ENCODE results near the gene KRT82.

Gene KRT82

DNA sequence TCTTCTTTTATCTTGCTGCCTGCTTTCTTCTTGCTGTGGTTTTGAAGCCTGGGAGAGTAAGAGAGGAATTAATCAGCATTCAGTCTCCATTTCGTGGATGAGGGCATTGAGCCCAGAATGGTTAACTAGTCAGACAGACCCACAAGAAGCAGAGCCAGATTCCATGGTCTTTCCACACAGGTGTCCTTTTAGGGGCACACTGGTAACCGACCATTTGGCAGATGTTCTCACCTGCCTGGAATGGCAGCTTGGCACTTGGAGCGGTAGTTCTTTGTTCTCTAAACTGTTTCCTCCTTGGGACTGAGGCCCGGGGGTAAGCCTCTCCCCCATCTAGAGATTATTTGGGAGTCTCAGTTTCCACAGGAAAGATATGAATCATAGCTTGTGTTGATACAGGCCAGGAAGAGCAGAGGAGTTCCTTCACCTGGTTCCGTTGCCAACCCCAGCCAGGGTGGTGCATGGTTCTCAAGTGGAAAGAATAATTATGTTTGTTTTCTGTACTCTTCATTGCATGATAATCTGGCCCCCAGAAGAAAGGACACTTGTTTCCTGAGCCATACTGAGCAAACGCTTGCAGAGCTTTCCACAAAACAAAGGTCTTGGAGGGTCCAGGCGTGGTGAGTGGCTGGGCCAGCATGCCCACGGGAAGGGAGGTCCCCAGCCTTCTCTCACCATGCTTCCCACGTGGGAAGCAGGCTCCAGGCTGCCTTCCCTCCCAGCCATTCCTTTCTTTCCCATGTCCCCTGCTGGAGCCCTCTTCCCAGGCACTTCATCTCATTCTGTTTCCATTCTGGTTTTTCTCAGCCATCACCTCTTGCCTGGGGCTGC is 30.1 kb upstream of the KRT82 start:
- DNase-seq (ENCODE audit: low read depth in 1 of 2, low spot score in 1 of 2): no peak

DNA sequence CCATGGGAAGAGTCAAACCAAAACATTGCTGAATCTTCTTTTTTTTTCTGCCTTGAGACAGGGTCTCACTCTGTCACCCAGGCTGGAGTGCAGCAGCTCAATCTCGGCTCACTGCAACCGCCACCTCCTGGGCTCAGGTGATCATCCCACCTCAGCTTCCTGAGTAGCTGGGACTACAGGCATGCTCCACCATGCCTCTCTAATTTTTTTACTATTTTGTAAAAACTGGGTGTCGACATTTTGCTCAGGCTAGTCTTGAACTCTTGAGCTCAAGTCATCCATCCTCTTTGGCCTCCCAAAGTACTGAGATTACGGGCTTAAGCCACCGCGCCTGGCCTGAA is 29.5 kb upstream of the KRT82 start:
- no peak for DNase-seq (ENCODE audit: low read depth in 1 of 2, low spot score in 1 of 2)

DNA sequence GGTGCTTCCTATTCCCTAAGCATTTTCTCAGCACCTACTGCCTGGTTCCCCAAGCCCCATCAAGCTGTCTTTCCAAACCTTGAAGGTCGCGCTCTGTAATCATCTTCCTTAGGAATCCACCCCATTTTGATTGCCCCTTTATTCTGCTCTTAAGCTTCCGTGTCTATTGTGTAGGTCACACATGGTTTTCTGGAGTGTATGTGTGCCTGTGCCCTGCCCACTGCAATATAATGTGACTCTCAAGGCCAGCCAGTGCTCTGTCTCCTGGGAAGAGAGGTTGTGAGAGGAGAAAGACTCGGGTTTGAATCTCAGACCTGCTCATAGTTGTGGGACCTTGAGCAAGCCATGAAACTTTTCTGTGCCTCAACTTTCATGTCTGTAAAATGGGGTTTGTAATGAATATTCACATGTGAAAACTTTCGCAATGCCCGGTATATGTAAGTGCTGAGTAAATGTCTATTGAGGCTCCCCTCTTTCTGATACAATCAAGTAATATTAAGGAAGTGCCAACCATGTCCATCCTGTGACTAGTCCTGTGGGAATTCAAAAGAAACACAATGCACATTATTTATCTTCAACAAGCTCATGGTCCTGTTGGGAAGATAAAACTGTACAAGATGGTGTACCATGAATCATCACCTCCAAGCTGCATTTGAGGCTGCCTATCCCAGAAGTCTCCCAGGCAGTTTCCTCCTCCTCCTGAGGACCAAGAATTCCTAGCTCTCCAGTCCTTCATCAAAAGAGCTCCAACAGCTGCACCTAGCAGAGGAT is 28.8 kb upstream of the KRT82 start:
- DNase-seq (ENCODE audit: low read depth in 1 of 2, low spot score in 1 of 2): no peak

DNA sequence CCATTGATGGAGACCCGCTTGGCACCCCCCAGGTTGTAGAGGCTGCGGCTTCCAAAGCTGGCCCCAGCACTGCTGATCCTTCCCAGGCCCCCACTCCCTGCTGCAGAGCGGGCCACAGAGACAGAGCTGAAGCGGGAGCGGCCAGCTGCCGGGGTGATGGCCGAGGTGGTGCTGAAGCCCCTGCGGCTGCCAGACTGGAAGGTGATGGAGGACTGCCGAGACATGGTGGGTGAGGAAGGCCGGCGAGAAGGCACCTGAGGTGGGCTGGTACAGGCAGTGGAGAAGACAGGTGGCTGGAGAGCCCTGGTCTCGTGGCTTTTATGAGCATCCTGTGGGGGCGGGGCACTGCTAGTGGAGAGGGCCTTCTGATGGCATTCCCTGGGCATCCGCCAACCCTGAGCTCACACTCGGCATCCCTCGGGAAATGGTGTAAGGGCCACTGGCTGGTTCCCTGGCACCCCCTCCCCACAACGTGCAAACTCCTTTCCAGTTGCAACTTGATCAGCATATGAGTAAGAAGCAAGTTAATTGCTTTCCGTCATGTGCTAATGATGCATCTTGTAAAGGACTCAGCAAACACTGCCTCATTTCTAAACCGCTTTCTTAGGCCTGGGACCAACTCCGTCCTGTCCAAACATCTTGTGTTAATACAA is 28.1 kb upstream of the KRT82 start, which contains the start of gene KRT75:
Gene KRT75, minus strand, starts transcription at position 291 of the 653 bp plus-strand sequence. Its CDS starts 67 bp downstream, at position 224.
- DNase-seq (ENCODE audit: low read depth in 1 of 2, low spot score in 1 of 2): no peak

DNA sequence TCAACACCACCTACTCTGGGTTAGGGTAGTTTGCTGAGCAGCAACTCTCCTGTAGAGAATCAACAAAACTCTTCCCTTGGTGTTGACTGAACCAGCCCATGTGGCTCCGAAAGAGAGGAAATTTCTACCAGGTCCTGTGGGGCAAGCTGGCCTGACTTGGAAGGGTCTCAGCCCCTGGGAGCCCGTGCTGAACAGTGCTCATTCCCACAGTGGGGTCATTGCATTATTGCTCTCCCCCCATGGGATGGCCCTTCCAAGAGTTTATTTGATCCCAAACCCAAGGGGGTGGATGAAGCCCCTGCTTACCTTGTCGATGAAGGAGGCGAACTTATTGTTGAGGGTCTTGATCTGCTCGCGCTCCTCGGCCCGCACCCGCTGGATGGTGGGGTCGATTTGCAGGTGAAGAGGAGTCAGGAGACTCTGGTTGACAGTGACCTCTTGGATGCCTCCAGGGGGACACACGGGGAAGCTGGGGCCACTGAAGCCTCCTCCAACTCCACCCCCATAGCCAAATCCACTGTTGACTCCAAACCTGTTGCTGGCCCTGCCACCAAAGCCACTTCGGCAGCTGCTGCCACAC is 27.5 kb upstream of the KRT82 start:
- no peak for DNase-seq (ENCODE audit: low read depth in 1 of 2, low spot score in 1 of 2)

DNA sequence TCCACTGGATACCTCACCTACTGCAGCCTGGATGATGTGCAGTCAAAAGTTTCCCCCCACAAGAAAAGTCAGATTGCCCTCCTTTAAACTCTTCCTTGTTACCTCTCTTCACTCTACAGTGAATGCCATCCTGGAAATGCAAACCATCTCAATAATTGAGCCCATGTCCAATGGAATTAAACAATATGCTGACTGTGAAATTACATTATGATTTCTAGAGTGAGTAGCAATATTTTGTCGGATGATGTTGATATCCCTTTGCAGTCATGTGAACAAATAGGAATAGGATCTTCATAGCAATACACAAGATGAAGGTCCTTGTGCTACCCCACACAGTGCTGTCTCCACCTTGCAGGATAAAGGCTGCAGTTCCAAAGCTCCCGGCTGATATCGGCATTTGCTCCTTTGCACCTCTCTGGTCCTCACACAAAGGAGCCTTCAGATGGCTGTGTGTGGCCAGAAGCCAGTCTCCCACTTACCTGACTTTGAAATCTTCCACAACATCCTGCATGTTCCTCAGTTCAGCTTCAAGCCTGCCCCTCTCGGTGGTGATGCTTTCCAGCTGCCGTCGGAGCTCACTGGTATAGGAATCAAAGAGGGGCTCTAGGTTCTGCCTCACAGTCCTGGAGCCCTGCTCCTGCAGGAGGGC is 26.5 kb upstream of the KRT82 start:
- no peak for DNase-seq (ENCODE audit: low read depth in 1 of 2, low spot score in 1 of 2)

DNA sequence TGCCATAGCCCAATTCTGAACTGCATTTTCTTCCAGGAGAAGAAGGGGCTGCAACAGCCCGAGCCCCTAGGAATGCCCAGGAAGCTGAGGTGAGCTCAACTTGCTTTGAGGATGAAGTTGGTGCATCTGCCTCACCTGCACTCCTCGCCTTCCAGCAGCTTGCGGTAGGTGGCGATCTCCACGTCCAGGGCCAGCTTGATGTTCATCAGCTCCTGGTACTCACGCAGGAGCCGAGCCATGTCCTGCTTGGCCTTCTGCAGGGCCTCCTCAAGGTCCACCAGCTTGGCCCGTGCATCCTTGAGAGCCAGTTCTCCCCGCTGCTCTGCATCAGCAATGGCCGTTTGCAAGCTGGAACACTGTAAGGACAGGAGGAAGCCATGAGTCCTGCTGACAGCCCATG is 22.0 kb upstream of the KRT82 start:
- no peak for DNase-seq (ENCODE audit: low read depth in 1 of 2, low spot score in 1 of 2)

DNA sequence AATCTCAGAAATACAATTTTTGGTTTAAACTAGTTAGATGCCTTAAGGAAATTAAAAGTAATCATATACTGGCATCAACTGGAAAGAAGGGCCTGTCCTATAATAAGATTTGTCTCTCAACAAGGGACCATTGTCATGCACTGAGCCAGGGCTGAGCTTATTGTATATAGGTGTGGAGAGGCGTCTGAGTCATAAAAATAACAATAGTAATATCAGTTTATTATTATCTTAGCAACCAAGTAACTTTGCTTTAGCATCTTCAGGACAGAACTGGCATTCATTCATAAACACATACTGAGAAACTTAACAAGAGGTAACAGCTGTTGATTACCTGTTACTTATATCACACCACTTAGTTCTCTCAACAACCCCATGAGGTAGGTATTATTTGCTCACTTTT is 20.9 kb upstream of the KRT82 start:
- no peak for DNase-seq (ENCODE audit: low read depth in 1 of 2, low spot score in 1 of 2)

DNA sequence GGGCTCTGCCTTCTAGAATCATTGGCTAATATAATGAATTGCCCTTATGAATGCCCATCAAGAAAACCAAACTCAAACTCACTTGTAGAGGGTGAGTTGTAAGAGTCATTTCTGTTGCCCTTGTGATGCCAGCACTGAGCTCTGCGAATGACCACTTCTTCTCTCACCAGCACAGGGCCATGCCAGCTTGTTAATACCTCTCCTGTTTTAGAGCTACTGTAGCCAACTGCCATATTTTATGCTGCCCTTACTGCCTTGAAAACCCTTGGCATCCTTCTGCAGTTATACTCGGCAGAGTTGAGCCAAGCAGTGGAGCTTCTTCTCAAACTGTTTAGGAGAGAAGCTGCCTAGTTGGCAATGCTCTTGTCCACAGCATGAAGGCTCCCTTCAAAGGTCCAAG is 19.9 kb upstream of the KRT82 start:
- no peak for DNase-seq (ENCODE audit: low read depth in 1 of 2, low spot score in 1 of 2)

DNA sequence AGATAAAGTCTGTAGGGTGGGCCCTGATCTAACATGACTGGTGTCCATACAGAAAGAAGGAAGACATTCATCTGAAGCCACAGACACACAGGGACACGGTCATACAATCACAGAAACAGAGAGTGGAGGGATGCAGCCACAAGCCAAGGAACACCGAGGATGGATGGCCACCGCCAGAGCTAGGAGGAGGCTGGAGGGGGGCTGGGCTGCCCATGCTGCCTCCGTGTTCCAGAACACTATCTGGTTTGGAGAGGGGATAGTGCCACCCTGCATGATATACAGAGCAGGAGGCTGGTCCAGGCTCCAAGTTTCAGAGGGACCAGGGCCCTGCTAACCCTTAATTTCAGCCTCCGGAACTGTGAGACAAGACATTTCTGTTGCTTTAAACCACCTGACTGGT is 19.3 kb upstream of the KRT82 start:
- DNase-seq (ENCODE audit: low read depth in 1 of 2, low spot score in 1 of 2): no peak

DNA sequence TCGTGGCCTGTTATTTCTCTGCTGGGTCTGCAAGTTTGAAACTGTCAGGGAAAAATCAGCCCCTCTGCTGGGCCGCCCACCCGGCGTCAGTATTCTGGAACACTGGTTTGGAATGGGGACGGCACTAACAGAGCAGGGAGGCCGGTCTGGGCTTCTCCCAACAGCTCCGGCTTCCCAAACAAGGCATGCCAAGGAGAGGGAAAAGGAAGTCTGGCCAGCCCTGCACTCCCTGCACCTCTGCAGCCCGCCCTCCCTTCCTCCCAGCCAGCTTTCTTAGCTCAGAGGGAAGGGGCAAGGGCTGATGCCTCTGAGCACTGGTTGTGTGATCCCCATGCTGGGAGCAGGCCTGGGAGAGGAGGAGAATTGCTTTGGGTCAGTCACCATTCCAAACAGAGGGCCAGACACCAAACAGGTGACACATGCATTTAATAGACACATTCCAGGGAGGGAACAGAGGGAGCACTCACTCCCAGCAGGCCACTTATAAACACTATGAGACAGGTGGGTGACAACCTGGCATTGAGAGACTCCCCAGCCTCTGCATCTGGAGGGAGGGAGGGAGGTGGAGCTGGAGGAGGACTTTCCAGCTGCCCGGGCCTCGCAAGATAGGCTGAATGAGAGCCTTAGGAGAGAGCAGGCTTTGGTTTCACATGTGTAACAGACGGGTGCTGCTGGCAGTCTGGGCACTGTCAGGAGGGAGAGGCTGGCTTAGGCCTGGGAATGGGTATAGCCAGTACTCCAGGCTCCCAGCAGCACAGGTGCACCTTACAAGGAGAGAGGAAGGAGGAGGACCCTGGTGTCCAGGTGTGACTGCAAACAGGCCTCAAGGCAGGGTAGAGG is 17.7 kb upstream of the KRT82 start:
- DNase-seq (ENCODE audit: low read depth in 1 of 2, low spot score in 1 of 2): no peak

DNA sequence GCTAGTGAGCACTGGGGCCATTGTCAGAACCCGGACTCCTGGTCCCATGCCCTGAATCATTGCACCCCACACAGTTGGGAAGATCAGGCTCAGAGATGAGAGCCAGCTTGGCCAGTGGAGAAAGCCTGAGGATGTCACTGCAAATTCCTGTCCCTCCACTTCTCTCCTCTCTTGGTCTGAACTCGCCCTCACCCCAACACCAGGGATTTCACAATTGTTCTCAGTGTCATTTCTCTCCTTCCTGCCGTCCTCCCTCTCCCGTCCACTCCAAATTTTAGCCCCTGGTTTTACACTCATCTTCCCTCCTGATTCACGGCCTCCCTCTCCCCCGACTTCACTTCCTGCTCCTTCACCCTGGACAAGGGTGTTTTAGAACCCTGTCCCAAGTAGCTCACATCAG is 16.9 kb upstream of the KRT82 start:
- no peak for DNase-seq (ENCODE audit: low read depth in 1 of 2, low spot score in 1 of 2)

DNA sequence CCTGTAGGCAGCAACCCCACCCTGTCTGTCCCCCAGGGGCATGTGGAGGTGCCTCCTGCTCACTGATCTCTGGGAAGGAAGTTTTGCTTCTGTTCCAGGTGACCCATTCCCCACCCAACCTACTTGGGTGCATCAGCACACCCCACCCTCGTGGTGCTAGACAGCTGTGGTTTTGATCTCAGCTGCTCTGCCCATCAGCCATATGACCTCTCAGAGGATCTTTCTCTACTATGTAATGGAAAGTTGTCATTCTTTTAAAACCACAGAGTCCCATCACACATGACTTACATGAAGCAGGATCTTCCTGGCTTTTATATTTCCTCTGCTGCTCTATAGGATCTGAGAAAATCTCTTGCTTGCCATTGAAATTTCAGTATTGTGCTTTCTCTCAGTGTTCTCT is 13.5 kb upstream of the KRT82 start:
- no peak for DNase-seq (ENCODE audit: low read depth in 1 of 2, low spot score in 1 of 2)

DNA sequence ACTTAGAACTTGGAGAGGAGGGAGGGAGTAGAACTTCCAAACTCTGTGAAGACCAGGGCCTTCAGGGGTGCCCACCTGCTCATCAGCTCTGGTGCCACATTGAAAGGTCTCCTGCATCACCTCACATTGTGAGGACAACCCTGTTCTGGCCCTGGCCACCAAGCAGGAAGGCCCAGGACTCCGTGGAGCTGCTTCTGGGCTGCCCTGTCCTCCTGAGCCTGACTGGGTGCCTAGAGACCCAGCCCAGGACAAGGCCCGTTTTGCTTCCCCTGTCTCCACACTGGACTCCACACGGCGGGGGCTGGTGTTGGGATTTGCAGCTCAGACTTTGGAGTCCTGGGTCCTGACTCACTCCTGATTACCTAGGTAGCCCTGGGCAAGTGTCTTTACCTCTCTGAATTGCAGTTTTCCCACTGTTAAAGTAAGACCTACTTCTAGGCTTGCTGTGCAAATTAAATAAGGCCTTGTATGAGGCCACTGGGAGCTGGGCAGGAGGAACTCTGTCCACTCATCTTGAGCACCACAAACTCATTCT is 12.5 kb upstream of the KRT82 start:
- DNase-seq (ENCODE audit: low read depth in 1 of 2, low spot score in 1 of 2): no peak

DNA sequence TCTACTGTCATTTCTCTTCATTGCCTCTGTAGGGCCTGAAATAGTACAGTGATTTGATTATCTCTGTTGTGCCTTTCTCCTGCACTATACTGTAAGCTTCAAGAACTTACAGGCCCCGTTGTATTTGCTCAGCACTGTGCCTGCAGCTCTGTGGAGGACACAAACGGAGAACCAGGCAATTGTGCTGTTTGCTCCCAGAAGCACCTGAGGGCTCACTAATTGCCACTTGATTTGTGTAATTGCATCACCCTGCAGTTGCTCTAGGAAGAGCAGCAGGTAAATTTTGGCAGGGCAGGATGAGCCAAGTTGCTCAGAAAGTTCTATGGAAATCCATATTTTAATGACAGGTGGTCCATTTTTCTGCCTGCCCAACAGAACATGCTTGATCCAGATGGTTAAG is 11.6 kb upstream of the KRT82 start:
- DNase-seq (ENCODE audit: low read depth in 1 of 2, low spot score in 1 of 2): no peak

DNA sequence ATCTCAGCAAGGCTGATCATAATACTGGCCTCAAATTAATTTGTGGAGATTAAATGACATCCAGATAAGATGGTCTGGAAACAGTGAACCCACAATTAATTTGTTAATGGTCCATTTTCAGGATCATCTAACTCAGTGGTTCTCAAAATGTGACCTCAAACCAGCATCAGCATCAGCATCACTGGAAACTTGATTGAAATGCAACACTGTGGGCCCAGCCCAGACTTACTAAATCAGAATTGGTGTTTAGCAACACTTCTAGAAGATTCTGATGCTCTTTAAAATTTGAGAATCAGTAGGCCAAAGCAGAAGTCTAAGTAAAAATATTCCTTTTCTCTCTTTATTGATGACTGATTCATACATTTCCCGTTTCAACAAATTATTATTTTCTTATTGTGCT is 10.7 kb upstream of the KRT82 start:
- DNase-seq (ENCODE audit: low read depth in 1 of 2, low spot score in 1 of 2): no peak

DNA sequence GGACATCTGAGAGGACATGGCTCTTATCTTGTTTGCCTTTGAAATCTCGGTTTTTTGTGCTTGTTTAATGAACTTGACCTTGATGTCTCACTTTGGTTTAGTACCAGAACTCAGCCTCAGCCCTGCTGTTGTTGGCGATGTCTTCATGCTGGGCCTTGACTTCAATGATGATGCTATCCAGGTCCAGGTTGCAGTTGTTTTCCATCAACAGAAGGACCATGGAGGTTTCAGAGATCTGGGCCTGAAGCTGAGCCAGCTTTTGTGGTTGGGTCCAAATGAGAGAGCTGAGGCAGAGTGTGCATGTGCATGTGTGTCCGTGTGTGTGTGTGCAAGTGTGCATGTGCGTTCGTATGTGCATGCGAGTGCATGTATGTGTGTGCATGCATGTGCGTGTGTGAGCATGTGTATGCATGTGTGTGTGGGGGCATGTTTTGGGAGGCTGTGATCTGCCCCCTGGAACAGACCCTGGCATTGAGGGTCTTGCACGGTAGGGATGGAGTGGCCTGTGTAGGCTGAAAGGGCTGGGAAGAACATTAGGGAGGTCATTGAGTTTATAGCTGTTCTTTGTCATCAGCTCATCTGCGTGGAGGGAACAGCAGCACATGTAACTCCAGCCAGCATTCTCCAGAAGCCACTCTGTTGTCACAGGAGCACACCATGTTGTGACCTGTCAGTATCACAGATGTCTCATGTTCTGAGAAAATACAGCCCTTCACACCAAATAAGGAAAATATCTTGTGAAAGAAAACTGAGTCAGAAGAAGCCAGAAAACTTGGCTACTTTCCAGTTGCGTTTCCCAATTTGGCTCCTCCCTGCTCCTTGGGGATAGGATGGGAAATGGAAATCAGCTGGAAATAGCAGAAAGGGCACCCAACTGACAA is 10.0 kb upstream of the KRT82 start:
- no peak for DNase-seq (ENCODE audit: low read depth in 1 of 2, low spot score in 1 of 2)

DNA sequence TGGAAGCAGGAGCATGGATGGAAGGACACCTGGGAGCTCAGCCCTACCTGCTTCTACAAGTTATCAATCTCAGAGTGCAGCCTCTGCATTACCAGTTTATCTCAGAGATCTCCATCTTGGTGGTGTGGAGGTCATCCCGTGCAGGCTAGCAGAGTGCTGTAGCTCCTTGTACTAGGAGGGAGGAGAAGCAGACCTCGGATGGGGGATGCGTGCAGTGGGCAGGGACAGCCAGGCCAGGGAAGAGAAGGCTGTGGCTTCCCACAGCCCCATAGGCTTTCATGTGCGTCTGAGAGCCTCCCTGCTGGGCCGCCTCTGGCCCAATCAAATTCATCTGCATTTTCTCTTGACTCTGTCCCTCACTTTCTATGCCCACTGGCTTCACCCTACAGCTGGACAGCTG is 8.8 kb upstream of the KRT82 start:
- no peak for DNase-seq (ENCODE audit: low read depth in 1 of 2, low spot score in 1 of 2)

DNA sequence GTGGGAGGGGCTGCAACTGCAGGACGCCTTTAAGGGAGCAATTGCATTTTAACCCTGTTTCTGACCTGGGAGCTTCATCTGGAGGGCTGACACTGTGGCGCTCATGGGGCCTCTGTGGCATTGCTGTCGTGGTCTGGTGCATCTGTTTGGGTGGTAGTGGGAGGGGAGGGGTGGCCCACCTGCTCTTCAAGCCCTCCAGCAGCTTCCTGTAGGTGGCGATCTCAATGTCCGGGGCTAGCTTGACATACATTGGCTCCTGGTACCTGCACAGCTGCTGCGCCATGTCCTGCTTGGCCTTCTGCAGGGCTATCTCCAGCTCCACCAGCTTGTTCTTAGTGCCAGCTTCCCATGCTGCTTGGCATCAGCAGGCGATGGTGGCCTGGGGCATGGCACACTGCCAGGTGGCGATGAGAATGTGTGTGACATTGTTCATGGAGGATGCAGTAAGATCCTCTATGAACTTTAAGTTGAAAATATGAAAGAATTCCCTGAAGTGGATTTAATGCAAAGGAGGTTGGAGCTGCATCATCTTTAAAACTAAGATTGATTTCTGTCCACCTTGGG is 7.7 kb upstream of the KRT82 start:
- no peak for DNase-seq (ENCODE audit: low read depth in 1 of 2, low spot score in 1 of 2)
